Measurements from ENCODE around the gene NAPEPLD.

Gene NAPEPLD

GRCh38 chr7:103132995-103133688 is 15.8 kb downstream of the NAPEPLD start:
- FAIRE-seq, result no peak

GRCh38 chr7:103130901-103131624 is 17.8 kb downstream of the NAPEPLD start:
- TF ChIP-seq POLR2A (IDR thresholded peaks at IDR 0.05; ENCODE audit: low read depth, low read length), result no peak
- DNase-seq (ENCODE audit: insufficient read length, low spot score) (no peak), FAIRE-seq (no peak)

More at GRCh38 chr7:103132995-103133688, 15.8 kb downstream of the NAPEPLD start:
- TF ChIP-seq POLR2A (IDR thresholded peaks at IDR 0.05; ENCODE audit: low read depth, low read length), result no peak
- DNase-seq (ENCODE audit: insufficient read length, low spot score), result no peak

- TF ChIP-seq POLR2A (IDR thresholded peaks at IDR 0.05; ENCODE audit: low read depth, low read length), result no peak
- FAIRE-seq (no peak), DNase-seq (ENCODE audit: insufficient read length, low spot score) (no peak)
Observed at GRCh38 chr7:103129702-103130549, 19.0 kb downstream of the NAPEPLD start.

- FAIRE-seq (no peak), DNase-seq (ENCODE audit: insufficient read length, low spot score) (no peak)
- TF ChIP-seq POLR2A (IDR thresholded peaks at IDR 0.05; ENCODE audit: low read depth, low read length), result no peak
Observed at GRCh38 chr7:103127006-103127405, 21.9 kb downstream of the NAPEPLD start.

GRCh38 chr7:103124429-103124979 is 24.4 kb downstream of the NAPEPLD start:
- no peak for DNase-seq (ENCODE audit: insufficient read length, low spot score)

GRCh38 chr7:103123529-103123928 is 25.4 kb downstream of the NAPEPLD start:
- DNase-seq (ENCODE audit: insufficient read length, low spot score) (no peak), FAIRE-seq (no peak)
- no peak for TF ChIP-seq POLR2A (IDR thresholded peaks at IDR 0.05; ENCODE audit: low read depth, low read length)

More at GRCh38 chr7:103124429-103124979, 24.4 kb downstream of the NAPEPLD start:
- FAIRE-seq, result no peak
- no peak for TF ChIP-seq POLR2A (IDR thresholded peaks at IDR 0.05; ENCODE audit: low read depth, low read length)

- FAIRE-seq, result no peak
- no peak for DNase-seq (ENCODE audit: insufficient read length, low spot score)
- no peak for TF ChIP-seq POLR2A (IDR thresholded peaks at IDR 0.05; ENCODE audit: low read depth, low read length)
Observed at GRCh38 chr7:103121641-103122040, 27.3 kb downstream of the NAPEPLD start.

GRCh38 chr7:103120362-103120761 is 28.5 kb downstream of the NAPEPLD start:
- FAIRE-seq, result no peak

GRCh38 chr7:103119791-103120291 is 29.1 kb downstream of the NAPEPLD start:
- TF ChIP-seq POLR2A (IDR thresholded peaks at IDR 0.05; ENCODE audit: low read depth, low read length), result no peak
- DNase-seq (ENCODE audit: insufficient read length, low spot score) (no peak), FAIRE-seq (no peak)

More at GRCh38 chr7:103120362-103120761, 28.5 kb downstream of the NAPEPLD start:
- no peak for DNase-seq (ENCODE audit: insufficient read length, low spot score)
- TF ChIP-seq POLR2A (IDR thresholded peaks at IDR 0.05; ENCODE audit: low read depth, low read length), result no peak

- no peak for TF ChIP-seq POLR2A (IDR thresholded peaks at IDR 0.05; ENCODE audit: low read depth, low read length)
- FAIRE-seq (no peak), DNase-seq (ENCODE audit: insufficient read length, low spot score) (no peak)
Observed at GRCh38 chr7:103117465-103117864, 31.4 kb downstream of the NAPEPLD start.

- FAIRE-seq (no peak), DNase-seq (ENCODE audit: insufficient read length, low spot score) (no peak)
- TF ChIP-seq POLR2A (IDR thresholded peaks at IDR 0.05; ENCODE audit: low read depth, low read length), result no peak
Observed at GRCh38 chr7:103116991-103117390, 31.9 kb downstream of the NAPEPLD start.

GRCh38 chr7:103116511-103116910 is 32.4 kb downstream of the NAPEPLD start:
- FAIRE-seq, result no peak
- TF ChIP-seq POLR2A (IDR thresholded peaks at IDR 0.05; ENCODE audit: low read depth, low read length), result no peak
- no peak for DNase-seq (ENCODE audit: insufficient read length, low spot score)

- no peak for FAIRE-seq
- DNase-seq (ENCODE audit: insufficient read length, low spot score), result no peak
- no peak for TF ChIP-seq POLR2A (IDR thresholded peaks at IDR 0.05; ENCODE audit: low read depth, low read length)
Observed at GRCh38 chr7:103115771-103116170, 33.1 kb downstream of the NAPEPLD start.

Data from H54 (cell line).